GM18867 (cell line): Measurements from ENCODE around the gene MAN1C1.
"Not testable (repeated sequence)": the region's sequence is repeated elsewhere in the genome, so short reads cannot be mapped to it uniquely, and the experiment has no call there.

Source experiments
- ATAC-seq: cut with Tn5 transposase; IDR thresholded peaks from one replicate; pipeline ENCODE4 v1.9.1; 2021; ENCODE audit warnings: mild to moderate bottlenecking, moderate library complexity; ENCODE audit not compliant: unreplicated experiment

Gene MAN1C1

DNA sequence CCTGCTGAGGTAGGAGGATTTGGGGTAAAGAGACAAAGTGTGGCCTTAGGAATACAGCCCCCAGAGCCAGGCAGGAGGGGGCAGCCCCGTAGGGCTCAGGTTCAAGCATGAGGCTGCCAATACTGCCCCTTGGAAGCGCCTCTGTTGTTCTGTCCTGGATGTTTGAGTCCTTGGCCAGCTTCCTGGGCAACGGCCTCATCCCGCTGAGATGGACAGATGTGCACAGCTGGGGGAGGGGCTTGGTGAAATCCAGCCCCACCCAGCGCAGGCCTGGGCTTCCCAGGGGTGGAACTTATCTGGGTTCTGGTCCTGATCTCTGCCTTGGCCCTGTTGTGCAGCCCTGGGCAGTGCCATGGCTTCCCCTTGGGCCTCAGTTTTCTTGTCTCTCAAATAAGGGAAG lies 34.8 kb upstream of the MAN1C1 start:
- ATAC-seq, result no peak

GRCh38 chr1:25583519-25584370 lies 32.8 kb upstream of the MAN1C1 start:
- no peak for ATAC-seq

- no peak for ATAC-seq
Measured at GRCh38 chr1:25586181-25586588, 30.4 kb upstream of the MAN1C1 start.

- ATAC-seq, result no peak
Measured at GRCh38 chr1:25587290-25587689, 29.3 kb upstream of the MAN1C1 start.

- not testable (repeated sequence) for ATAC-seq
Measured at GRCh38 chr1:25588224-25588623, 28.4 kb upstream of the MAN1C1 start.

DNA sequence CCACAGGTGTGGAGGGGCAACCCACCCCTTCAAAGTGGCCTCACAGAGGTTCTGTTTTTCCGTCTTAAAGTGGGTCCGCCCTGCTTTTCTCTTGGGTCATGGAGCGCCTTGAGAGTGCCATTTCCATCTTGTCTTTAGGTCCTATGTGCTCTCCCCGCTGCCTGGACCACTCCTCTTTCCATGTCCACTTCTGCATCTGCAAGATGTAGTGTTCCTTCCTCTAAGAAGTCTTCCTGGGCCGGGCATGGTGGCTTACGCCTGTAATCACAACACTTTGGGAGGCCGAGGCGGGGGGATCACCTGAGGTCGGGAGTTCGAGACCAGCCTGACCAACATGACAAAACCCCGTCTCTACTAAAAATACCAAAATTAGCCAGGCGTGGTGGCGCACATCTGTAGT lies 27.8 kb upstream of the MAN1C1 start:
- not testable (repeated sequence) for ATAC-seq

DNA sequence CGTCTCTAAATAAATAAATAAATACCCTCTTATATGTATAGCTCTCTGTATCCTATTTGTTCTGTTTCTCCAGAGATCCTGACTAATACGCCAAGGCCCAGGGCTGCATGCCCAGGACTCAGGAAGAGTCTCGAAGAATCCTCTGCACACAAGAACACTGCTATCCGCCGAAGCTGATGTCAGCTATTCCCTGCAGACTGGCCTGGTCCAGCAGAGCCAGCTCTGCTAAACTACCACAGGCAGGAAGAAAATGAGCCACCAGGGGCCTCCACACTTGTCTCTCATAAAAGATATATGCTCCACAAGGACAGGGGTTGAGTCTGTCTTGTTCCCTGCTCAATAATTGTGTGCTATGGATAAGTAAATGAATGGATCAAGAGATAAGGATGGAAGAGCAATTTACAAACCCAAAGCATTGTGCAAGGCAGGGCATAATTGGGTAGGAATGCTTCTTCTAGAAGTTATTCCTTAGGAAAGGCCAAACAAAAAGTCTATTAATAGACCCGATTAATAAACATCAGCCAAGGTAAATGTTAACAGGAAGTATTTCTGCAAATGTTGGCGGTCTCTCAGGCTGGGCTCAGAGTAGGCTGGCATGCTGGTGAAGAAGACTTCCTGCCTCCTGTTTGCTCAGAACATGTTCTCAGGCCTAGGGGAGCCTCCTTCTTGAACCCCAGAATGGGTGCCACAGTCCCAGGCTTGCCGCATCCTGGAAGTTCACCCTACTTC lies 26.3 kb upstream of the MAN1C1 start:
- ATAC-seq, result no peak

- no peak for ATAC-seq
Measured at GRCh38 chr1:25593861-25594260, 22.7 kb upstream of the MAN1C1 start.

DNA sequence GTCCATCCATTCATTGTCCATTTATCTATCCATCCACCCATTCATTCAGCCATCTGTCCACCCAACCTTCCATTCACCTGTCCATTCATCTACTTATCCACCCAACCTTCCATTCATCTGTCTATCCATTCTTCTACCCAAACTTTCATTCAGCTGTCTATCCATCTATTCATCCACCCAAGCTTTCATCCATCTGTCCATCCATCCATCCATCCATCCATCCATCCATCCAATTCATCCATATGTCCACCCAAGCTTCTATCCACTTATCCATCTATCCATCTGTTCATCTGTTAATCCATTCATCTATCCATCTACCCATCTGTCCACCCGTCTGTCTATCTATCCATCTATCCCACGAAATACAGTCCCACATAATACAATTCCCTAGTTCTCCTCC lies 21.6 kb upstream of the MAN1C1 start:
- no peak for ATAC-seq

DNA sequence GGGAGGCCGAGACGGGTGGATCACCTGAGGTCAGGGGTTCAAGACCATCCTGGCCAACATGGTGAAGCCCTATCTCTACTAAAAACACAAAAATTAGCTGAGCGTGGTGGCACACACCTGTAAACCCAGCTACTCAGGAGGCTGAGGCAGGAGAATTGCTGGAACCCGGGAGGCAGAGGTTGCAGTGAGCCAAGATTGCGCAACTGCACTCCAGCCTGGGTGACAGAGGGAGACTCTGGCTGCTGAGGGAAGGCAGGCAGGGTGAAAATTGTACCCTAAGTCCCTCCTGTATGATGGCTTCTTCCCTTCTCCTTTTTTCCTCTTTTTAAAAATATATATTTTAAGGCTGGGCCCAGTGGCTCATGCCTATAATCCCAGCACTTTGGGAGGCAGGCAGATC lies 19.9 kb upstream of the MAN1C1 start:
- ATAC-seq, result not testable (repeated sequence)

DNA sequence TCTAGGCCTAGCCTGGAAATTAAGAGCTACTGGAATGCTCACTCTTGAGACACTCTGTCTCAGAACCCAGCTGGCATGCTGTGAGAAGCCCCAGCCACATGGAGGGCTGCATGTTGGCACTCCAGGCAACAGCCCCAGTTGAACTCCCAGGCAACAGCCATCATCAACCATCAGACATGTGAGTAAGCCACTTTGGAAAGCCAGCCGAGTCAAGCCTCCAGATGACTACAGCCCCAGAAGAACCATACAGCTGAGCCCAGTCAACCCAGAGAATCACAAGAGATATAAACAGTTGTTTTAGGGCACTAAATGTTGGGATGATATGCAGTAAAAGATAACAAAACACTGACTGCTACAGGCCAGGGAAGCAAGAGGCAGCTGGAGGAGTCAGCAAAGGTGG lies 17.7 kb upstream of the MAN1C1 start:
- no peak for ATAC-seq

GRCh38 chr1:25599969-25600610 lies 16.5 kb upstream of the MAN1C1 start:
- ATAC-seq, result no peak

- not testable (repeated sequence) for ATAC-seq
Measured at GRCh38 chr1:25600971-25601699, 15.5 kb upstream of the MAN1C1 start.

DNA sequence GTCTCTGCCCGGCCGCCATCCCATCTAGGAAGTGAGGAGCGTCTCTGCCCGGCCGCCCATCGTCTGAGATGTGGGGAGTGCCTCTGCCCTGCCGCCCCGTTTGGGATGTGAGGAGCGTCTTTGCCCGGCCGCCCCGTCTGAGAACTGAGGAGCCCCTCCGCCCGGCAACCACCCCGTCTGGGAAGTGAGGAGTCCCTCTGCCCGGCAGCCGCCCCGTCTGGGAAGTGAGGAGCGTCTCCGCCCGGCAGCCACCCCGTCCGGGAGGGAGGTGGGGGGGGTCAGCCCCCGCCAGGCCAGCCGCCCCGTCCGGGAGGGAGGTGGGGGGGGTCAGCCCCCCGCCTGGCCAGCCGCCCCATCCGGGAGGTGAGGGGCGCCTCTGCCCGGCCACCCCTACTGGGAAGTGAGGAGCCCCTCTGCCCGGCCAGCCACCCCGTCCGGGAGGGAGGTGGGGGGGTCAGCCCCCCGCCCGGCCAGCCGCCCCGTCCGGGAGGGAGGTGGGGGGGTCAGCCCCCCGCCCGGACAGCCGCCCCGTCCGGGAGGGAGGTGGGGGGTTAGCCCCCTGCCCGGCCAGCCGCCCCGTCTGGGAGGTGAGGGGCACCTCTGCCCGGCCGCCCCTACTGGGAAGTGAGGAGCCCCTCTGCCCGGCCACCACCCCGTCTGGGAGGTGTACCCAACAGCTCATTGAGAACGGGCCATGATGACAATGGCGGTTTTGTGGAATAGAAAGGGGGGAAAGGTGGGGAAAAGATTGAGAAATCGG lies 12.6 kb upstream of the MAN1C1 start:
- ATAC-seq, result not testable (repeated sequence)

DNA sequence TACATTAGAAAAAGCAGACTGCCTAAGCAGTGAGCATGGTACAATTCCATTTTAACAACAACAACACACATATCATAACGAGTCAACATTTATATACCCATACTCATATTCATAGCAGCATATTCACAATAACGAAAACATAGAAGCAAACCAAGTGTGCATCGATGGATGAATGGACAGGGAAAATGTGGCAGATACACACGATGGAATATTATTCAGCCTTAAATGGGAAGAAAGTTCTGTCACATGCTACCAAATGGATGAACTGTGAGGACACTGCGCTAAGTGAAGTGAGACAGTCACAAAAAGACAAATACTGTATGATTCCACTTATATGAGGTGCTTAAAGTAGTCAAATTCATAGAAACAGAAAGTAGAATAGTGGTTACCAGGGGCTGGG lies 9.5 kb upstream of the MAN1C1 start:
- ATAC-seq, result no peak

- peak; percentile 79 for ATAC-seq
Measured at GRCh38 chr1:25608488-25609178, 8.0 kb upstream of the MAN1C1 start.

- no peak for ATAC-seq
Measured at GRCh38 chr1:25609921-25610320, 6.7 kb upstream of the MAN1C1 start.

DNA sequence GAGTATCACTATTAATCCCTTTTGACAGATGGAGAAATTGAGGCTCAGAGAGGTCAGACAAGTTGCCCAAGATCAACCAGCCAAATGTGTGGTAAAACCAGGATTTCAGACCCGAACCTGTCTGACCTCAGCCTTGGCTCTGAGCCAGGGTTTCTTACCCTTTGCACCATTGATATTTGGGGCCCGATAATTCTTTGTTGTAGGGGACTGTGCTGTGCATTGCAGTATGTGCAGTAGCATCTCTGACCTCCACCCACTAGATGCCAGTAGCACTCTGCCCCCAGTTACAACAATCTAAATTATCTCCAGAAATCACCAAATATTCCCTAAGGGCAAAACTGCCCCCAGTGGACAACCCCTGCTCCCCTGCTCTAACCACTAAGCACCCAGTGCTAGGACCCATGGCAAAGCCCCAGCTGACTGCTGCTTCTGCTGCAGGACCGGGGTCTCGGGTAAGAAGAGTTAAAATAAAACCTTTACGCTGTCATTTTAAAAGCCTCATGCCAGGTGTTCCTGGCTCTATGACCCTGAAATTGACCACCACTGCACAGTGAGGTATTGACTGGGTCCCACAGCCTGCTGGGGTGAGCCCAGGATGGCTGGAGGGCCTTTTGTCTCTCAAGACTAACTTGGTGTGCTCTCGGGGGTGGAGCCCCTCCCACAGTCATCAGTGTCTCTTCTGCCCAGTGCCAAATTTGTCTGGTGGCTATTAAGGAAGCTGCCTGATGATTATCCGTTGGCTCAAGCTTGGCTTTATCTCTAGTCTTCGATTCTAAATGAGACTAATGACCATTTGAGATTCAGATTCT lies 5.6 kb upstream of the MAN1C1 start:
- ATAC-seq, result no peak

- ATAC-seq, result no peak
Measured at GRCh38 chr1:25611843-25612242, 4.7 kb upstream of the MAN1C1 start.
